Activated T-cell treated with anti-CD3 and anti-CD28 coated beads, Interleukin-2, amount 50 U/mL, for 4 hours (primary cell): ENCODE measurements around the gene URI1. TPM values are rescaled to one million over a fixed set of nuclear protein-coding genes. Genes with fewer than 3 reads are reported as not detected.
"Not testable (repeated sequence)": the region's sequence is repeated elsewhere in the genome, so short reads cannot be mapped to it uniquely, and the experiment has no call there.

Source experiments
- ATAC-seq, 2 donors: fragments of 200-7000 bp; cut with Tn5 transposase; one replicate each; pipeline ENCODE4 v1.10.0; 2021
- DNase-seq: peaks from one replicate; pipeline ENCODE4 v3.0.0-alpha.2; 2020
- H3K27me3 Mint-ChIP-seq: one replicate; pipeline ENCODE4 v1.8.0; 2021; ENCODE audit warnings: low read depth, mixed read lengths
- H3K36me3 Mint-ChIP-seq: one replicate; pipeline ENCODE4 v1.8.0; 2022; ENCODE audit warnings: mixed read lengths; ENCODE audit not compliant: insufficient read depth
- H3K4me1 Mint-ChIP-seq: one replicate; pipeline ENCODE4 v1.8.0; 2021; ENCODE audit warnings: low read depth, mixed read lengths
- H3K4me3 Mint-ChIP-seq: one replicate; pipeline ENCODE4 v1.8.0; 2021; ENCODE audit warnings: mild to moderate bottlenecking, moderate library complexity, mixed read lengths
- H3K9me3 Mint-ChIP-seq: one replicate; pipeline ENCODE4 v1.8.0; 2021; ENCODE audit warnings: mixed read lengths
- total RNA-seq, 3 donors: library from RNA; stranded (reverse); gene quantifications; one replicate each; pipeline ENCODE4 v1.2.1, GENCODE V29; 2021

The URI1 gene
- total RNA-seq, 3 donors from 2014 or later = 69.5 to 80.5 (median 77.8) TPM

- Mint-ChIP-seq H3K9me3 (peaks cover 33% of the 10 kb centered on the region), H3K27me3 (no peaks in the 10 kb centered on the region), H3K4me3 (no peak overlapping the region), H3K36me3 (peaks cover 86% of the 10 kb centered on the region), H3K4me1 (peaks cover 15% of the 10 kb centered on the region)
- ATAC-seq = no peak
- no peak for DNase-seq
These were observed 92.3 kb downstream of the URI1 start for GRCh38 chr19:30034321-30034720.

GRCh38 chr19:30036154-30037129 lies 94.4 kb downstream of the URI1 start:
- no peaks in the 10 kb centered on the region for H3K27me3 Mint-ChIP-seq
- peaks cover 1% of the 10 kb centered on the region for H3K4me1 Mint-ChIP-seq
- DNase-seq (no peak), ATAC-seq (no peak)
- H3K36me3 Mint-ChIP-seq = peaks cover 72% of the 10 kb centered on the region
- H3K9me3 Mint-ChIP-seq = peaks cover 33% of the 10 kb centered on the region
- no peak overlapping the region for H3K4me3 Mint-ChIP-seq

- no peak for ATAC-seq
- H3K4me1 Mint-ChIP-seq = no peaks in the 10 kb centered on the region
These were observed 95.8 kb downstream of the URI1 start for GRCh38 chr19:30037835-30038234.

DNA sequence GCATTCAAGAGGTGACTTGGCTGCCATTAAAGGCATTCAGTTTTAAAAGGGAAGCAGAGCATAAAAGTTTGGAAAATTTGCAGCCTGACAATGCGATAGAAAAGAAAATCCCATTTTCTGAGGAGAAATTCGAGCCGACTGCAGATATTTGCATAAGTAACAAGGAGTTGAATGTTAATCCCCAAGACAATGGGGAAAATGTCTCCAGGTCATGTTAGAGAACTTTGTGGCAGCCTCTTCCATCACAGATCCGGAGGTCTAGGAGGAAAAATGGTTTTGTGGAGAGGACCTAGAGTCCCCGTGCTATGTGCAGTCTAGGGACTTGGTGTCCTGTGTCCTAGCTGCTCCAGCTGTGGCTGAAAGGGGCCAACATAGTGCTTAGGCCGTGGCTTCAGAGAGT lies 99.9 kb downstream of the URI1 start:
- not testable (repeated sequence) for H3K27me3 Mint-ChIP-seq, ATAC-seq, H3K4me3 Mint-ChIP-seq, H3K4me1 Mint-ChIP-seq, DNase-seq
- Mint-ChIP-seq H3K9me3 (peaks cover 11% of the 10 kb centered on the region), H3K36me3 (peaks cover 23% of the 10 kb centered on the region)

More at GRCh38 chr19:30037835-30038234, 95.8 kb downstream of the URI1 start:
- Mint-ChIP-seq H3K36me3 (peaks cover 59% of the 10 kb centered on the region), H3K9me3 (peaks cover 31% of the 10 kb centered on the region), H3K27me3 (no peaks in the 10 kb centered on the region), H3K4me3 (no peak overlapping the region)
- DNase-seq = no peak

GRCh38 chr19:30043008-30043407 lies 101.0 kb downstream of the URI1 start:
- not testable (repeated sequence) for H3K4me3 Mint-ChIP-seq, DNase-seq, H3K27me3 Mint-ChIP-seq, H3K4me1 Mint-ChIP-seq, ATAC-seq, H3K9me3 Mint-ChIP-seq
- peaks cover 13% of the 10 kb centered on the region for H3K36me3 Mint-ChIP-seq

DNA sequence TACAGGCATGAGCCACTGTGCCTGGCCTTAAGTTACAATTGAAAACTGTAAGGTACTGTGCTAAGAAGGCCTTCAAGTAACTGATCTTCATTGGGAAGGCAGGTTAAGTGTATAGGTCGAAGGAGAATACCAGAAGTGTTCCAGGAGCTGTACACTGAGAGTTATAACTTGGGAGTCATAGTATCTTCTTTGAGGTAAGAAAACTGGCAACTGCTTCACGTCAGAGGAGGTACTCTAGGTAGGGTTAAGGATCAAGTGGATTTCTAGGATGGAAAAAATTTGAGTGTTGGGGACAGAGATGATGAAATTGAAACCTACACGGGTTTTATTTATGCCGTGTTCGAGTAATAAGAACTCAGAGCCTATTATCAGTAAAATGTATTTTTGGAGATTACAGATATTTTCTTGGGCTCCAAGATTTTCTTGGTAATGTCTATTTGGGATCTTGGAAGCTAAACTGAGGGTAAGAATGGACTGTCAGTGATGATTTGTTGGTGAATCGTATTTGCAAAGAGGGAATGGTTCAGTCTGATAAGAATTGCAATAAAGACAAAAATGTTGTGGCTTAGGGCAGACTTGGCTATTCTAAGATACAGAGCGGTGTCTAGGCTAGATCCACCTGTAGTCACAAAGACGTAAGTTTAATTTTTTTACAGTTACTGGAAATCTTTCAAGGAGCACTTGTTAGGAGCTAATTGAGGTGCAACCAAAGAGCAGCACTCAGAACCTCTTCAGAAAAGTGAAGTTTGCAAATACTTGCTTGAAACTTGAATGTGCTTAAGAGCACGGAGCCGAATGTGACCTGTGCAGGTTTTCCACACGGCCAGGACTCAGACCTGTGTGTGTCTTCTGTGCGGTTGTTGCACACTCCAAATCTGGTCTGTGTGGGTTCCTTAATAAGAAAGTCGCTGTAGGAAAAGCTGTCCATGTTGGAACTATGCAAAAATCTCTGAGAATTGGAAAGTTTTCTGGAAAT lies 102.5 kb downstream of the URI1 start:
- no peak overlapping the region for H3K4me3 Mint-ChIP-seq
- no peaks in the 10 kb centered on the region for H3K27me3 Mint-ChIP-seq
- H3K36me3 Mint-ChIP-seq = peaks cover 6% of the 10 kb centered on the region
- no peaks in the 10 kb centered on the region for H3K9me3 Mint-ChIP-seq
- peaks cover 8% of the 10 kb centered on the region for H3K4me1 Mint-ChIP-seq
- DNase-seq (no peak), ATAC-seq (no peak)

GRCh38 chr19:30046522-30046921 lies 104.5 kb downstream of the URI1 start:
- DNase-seq = no peak
- Mint-ChIP-seq H3K9me3 (no peaks in the 10 kb centered on the region), H3K4me3 (no peak overlapping the region), H3K36me3 (no peaks in the 10 kb centered on the region), H3K4me1 (peaks cover 8% of the 10 kb centered on the region), H3K27me3 (no peaks in the 10 kb centered on the region)
- peak; percentile 51 to 67 for ATAC-seq

DNA sequence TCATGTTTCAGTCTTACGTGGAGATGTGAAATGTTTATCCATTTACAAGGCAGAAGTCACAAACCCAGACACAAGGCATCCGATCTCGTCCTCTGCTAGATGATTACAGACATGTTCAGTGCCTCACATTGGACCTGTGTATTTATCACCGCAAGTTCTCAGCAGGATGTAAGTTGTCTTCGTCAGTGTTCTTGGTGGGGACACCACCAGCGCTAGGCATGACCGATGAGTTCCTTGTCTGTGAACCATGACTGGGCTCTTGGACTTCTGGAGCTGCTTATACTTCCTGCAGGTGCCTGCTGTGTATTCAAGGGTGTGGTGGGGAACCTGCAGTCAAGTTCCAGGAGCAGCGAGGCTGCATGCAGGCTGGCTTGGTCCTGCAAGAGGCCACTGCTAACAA lies 105.4 kb downstream of the URI1 start:
- H3K27me3 Mint-ChIP-seq = no peaks in the 10 kb centered on the region
- no peaks in the 10 kb centered on the region for H3K36me3 Mint-ChIP-seq
- H3K9me3 Mint-ChIP-seq = no peaks in the 10 kb centered on the region
- H3K4me1 Mint-ChIP-seq = peaks cover 8% of the 10 kb centered on the region
- DNase-seq = no peak
- no peak overlapping the region for H3K4me3 Mint-ChIP-seq
- no peak for ATAC-seq

DNA sequence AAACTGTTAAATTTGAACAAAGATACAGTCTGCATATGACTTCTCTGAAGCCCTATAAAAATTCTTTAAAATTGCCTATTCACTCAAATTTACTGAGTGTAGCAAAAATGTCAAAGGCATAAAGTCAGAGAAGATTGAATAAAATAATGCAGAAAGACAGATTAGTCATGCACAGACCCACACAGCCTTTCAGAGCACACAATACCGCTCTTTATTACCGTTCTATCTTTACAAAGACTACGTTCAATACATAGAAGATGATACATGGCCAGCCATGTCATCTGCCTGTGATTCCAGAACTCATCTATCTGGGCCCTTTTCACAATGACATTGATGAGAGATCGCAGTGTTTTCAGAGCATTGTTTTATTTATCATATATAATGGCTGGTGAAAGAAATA lies 107.2 kb downstream of the URI1 start:
- Mint-ChIP-seq H3K9me3 (no peaks in the 10 kb centered on the region), H3K4me3 (no peak overlapping the region), H3K36me3 (no peaks in the 10 kb centered on the region), H3K27me3 (no peaks in the 10 kb centered on the region), H3K4me1 (peaks cover 5% of the 10 kb centered on the region)
- ATAC-seq (no peak), DNase-seq (no peak)

GRCh38 chr19:30049846-30050667 lies 108.0 kb downstream of the URI1 start:
- Mint-ChIP-seq H3K4me3 (no peak overlapping the region), H3K9me3 (no peaks in the 10 kb centered on the region), H3K36me3 (no peaks in the 10 kb centered on the region), H3K4me1 (peaks cover 5% of the 10 kb centered on the region), H3K27me3 (no peaks in the 10 kb centered on the region)
- DNase-seq (no peak), ATAC-seq (no peak)

GRCh38 chr19:30052122-30053075 lies 110.4 kb downstream of the URI1 start:
- Mint-ChIP-seq H3K9me3 (no peaks in the 10 kb centered on the region), H3K36me3 (no peaks in the 10 kb centered on the region), H3K4me1 (no peaks in the 10 kb centered on the region), H3K4me3 (no peak overlapping the region), H3K27me3 (no peaks in the 10 kb centered on the region)
- DNase-seq = no peak
- ATAC-seq = no peak

DNA sequence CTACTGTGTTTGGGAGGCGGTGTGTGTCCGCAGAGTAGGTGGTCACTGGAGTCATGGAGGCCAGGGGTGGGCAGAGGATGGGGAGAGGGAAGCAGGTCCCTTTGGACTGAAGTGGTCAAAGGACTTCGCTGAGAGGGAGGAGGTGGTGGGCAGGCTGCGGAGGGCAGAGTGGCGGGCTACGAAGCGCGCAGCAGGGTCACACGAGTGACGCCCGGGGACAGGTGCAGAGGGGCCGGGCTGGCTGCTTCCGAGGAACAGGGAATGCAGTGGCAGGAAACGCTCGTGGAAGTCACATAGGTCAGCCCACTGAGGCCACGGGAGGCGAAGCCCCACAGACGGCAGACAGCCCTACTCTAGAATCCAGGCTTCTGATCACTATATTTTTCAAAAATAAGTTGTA lies 111.5 kb downstream of the URI1 start:
- Mint-ChIP-seq H3K4me1 (no peaks in the 10 kb centered on the region), H3K36me3 (no peaks in the 10 kb centered on the region), H3K27me3 (no peaks in the 10 kb centered on the region), H3K9me3 (no peaks in the 10 kb centered on the region), H3K4me3 (no peak overlapping the region)
- ATAC-seq = no peak
- no peak for DNase-seq

GRCh38 chr19:30054210-30054609 lies 112.2 kb downstream of the URI1 start:
- ATAC-seq (no peak), DNase-seq (no peak)
- H3K4me1 Mint-ChIP-seq = no peaks in the 10 kb centered on the region
- H3K27me3 Mint-ChIP-seq = no peaks in the 10 kb centered on the region
- no peak overlapping the region for H3K4me3 Mint-ChIP-seq
- H3K9me3 Mint-ChIP-seq = no peaks in the 10 kb centered on the region
- H3K36me3 Mint-ChIP-seq = no peaks in the 10 kb centered on the region
